Mononuclear cell (primary cell): ENCODE measurements around the gene IFT25. TPM values are rescaled to one million over a fixed set of nuclear protein-coding genes. Genes with fewer than 3 reads are reported as not detected.

Source experiments
- H3K27me3 ChIP-seq: 2 replicates; pipeline ENCODE4 v1.6.0; 2011; ENCODE audit warnings: low read length, control low read depth; ENCODE audit not compliant: insufficient read depth
- H3K4me1 ChIP-seq: 2 replicates; pipeline ENCODE4 v1.5.1; 2011; ENCODE audit warnings: mild to moderate bottlenecking, low read length, control low read depth; ENCODE audit not compliant: insufficient read depth
- H3K4me3 ChIP-seq: 2 replicates; pipeline ENCODE4 v1.5.1; 2011; ENCODE audit warnings: mild to moderate bottlenecking, low read length, moderate library complexity
- H3K9me3 ChIP-seq: 2 replicates; pipeline ENCODE4 v1.5.1; 2011; ENCODE audit warnings: low read depth, mild to moderate bottlenecking, control low read depth, low read length
- total RNA-seq: library from RNA; depleted of rRNA; stranded (reverse); fragments of >200 nt; gene quantifications from one replicate; pipeline ENCODE4 v1.2.3, GENCODE V29; 2012

Gene IFT25
- total RNA-seq, 1 donor = 16.3 TPM

GRCh38 chr1:53919675-53920066, 25.8 kb downstream of the IFT25 start:
- no peaks in the 10 kb centered on the region for H3K4me1 ChIP-seq
- H3K27me3 ChIP-seq = no peaks in the 10 kb centered on the region
- no peaks in the 10 kb centered on the region for H3K9me3 ChIP-seq
- H3K4me3 ChIP-seq = no peak overlapping the region

GRCh38 chr1:53918343-53918742, 27.2 kb downstream of the IFT25 start:
- no peaks in the 10 kb centered on the region for H3K9me3 ChIP-seq
- H3K27me3 ChIP-seq = no peaks in the 10 kb centered on the region
- H3K4me3 ChIP-seq = no peak overlapping the region
- H3K4me1 ChIP-seq = no peaks in the 10 kb centered on the region

DNA sequence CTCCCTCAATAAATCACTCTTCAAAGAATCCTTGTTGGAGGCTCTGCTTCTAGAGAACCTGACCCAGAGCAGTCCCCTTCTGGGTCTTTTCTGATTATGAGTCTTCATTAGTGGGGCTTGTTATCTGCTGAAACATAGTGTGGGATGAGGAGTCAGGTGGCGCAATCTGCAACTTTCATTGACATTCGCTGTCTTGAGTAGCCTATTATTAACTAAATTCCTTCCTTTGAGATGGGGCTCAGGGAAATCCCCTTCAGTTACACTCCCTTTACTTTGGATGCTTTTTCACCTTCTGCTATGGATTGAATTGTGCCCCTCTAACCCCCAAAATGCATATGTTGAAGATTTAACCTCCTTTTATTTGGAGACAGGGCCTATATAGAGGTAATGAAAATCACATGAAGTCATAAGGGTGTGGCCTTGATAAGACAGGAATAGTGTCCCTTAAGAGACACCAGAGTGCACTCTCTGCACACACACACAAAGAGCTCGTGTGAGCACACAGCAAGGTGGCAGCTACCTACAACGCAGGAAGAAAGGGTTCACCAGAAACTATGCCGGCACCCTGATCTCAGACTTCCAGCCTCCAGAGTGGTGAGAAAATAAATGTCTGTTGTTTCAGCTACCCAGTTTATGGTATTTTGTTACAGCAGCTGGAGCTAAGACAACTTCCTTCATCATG, 32.0 kb downstream of the IFT25 start:
- Histone ChIP-seq H3K4me1 (no peaks in the 10 kb centered on the region), H3K27me3 (no peaks in the 10 kb centered on the region), H3K9me3 (no peaks in the 10 kb centered on the region), H3K4me3 (no peak overlapping the region)

DNA sequence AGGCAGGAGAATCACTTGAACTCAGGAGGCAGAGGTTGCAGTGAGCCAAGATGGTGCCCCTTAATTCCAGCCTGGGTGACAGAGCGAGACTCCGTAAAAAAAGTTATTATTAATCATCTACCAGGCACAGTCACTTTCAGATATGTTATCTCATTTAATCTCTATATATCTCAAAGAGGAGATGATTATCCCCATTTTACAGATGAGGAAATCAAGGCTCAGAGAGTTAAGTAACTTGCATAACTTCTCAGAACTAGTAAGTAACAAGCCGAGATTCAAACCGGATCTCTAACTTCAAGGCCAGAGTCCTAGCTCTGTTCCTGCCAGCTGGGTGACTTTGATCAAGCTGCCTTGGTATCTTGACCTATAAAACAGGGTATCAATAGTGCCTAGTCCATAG, 34.1 kb downstream of the IFT25 start:
- Histone ChIP-seq H3K27me3 (no peaks in the 10 kb centered on the region), H3K4me3 (no peak overlapping the region), H3K9me3 (no peaks in the 10 kb centered on the region), H3K4me1 (no peaks in the 10 kb centered on the region)

- Histone ChIP-seq H3K9me3 (no peaks in the 10 kb centered on the region), H3K27me3 (no peaks in the 10 kb centered on the region), H3K4me3 (no peak overlapping the region), H3K4me1 (no peaks in the 10 kb centered on the region)
These were observed 35.6 kb downstream of the IFT25 start for GRCh38 chr1:53909946-53910345.

GRCh38 chr1:53906121-53906520, 39.4 kb downstream of the IFT25 start:
- H3K4me3 ChIP-seq = no peak overlapping the region
- H3K27me3 ChIP-seq = no peaks in the 10 kb centered on the region
- H3K9me3 ChIP-seq = no peaks in the 10 kb centered on the region

DNA sequence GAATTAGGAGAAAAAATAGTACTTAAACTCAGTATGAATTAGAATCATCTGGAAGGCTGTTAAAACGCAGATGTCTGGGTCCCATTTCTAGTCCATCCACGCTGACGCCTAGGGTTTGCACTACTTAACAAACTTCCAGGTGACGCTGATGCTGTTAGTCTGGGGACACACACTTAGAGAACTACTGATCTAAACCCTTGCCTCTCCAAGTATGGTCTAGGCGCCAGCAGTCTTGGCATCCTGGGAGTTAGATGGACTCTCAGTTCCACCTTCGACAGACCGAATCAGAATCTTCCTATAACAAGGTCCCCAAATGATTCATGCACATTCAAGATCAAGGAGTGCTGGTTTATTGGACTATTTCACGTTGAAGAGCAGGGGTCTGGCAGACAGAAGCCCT, 40.0 kb downstream of the IFT25 start:
- Histone ChIP-seq H3K9me3 (no peaks in the 10 kb centered on the region), H3K4me1 (no peaks in the 10 kb centered on the region), H3K4me3 (no peak overlapping the region), H3K27me3 (no peaks in the 10 kb centered on the region)

More at GRCh38 chr1:53906121-53906520, 39.4 kb downstream of the IFT25 start:
- H3K4me1 ChIP-seq = no peaks in the 10 kb centered on the region

- no peaks in the 10 kb centered on the region for H3K9me3 ChIP-seq
- H3K4me1 ChIP-seq = no peaks in the 10 kb centered on the region
- no peaks in the 10 kb centered on the region for H3K27me3 ChIP-seq
- H3K4me3 ChIP-seq = no peak overlapping the region
These were observed 43.0 kb downstream of the IFT25 start for GRCh38 chr1:53902235-53903138.

DNA sequence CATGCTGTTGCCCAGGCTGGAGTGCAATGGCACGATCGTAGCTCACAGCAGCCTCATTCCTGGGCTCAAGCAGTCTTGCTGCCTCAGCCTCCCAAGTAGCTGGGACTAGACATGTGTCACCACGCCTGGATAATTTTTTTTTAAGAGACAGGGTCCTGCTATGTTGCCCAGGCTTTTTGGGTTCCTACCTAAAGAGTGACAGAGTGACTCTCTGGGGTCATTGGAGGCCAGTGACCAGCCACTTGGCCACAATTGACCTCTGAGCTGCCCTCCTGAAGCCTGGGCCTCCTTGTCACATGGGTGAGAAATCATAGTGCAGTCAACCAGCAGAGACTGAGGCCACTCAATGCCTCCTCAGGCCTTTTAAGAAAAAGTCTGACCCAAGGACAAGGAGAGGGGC, 45.8 kb downstream of the IFT25 start:
- H3K9me3 ChIP-seq = no peaks in the 10 kb centered on the region

GRCh38 chr1:53899206-53899628, 46.3 kb downstream of the IFT25 start:
- Histone ChIP-seq H3K4me1 (no peaks in the 10 kb centered on the region), H3K27me3 (no peaks in the 10 kb centered on the region), H3K9me3 (no peaks in the 10 kb centered on the region), H3K4me3 (no peak overlapping the region)

More for the DNA sequence above, 45.8 kb downstream of the IFT25 start:
- H3K4me3 ChIP-seq = no peak overlapping the region
- no peaks in the 10 kb centered on the region for H3K4me1 ChIP-seq
- H3K27me3 ChIP-seq = no peaks in the 10 kb centered on the region

- Histone ChIP-seq H3K4me1 (peaks cover 6% of the 10 kb centered on the region), H3K27me3 (no peaks in the 10 kb centered on the region), H3K4me3 (no peak overlapping the region), H3K9me3 (no peaks in the 10 kb centered on the region)
These were observed 48.8 kb downstream of the IFT25 start for GRCh38 chr1:53896635-53897229.

- no peaks in the 10 kb centered on the region for H3K9me3 ChIP-seq
- H3K27me3 ChIP-seq = no peaks in the 10 kb centered on the region
- H3K4me1 ChIP-seq = peaks cover 10% of the 10 kb centered on the region
- no peak overlapping the region for H3K4me3 ChIP-seq
These were observed 50.1 kb downstream of the IFT25 start for GRCh38 chr1:53895421-53895820.

DNA sequence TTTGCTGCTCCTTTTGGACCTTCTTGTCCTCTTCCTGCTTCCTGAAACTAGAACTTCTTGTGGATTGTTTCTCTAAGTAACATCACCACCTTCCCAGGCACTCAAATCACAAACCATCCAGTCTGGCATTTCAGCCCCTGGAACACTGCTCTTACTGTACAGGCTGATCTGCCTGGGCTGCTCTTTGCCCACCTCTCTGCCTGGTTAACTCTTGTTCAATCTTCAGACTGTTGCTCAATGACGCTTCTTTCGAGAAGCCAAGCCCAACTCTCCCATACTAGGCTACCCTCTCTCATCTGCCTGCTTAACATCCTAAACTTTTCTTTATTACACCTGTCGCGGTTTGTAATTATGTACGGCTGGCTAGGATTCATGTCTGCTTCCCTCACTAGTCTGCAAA, 50.9 kb downstream of the IFT25 start:
- Histone ChIP-seq H3K4me3 (no peak overlapping the region), H3K9me3 (no peaks in the 10 kb centered on the region), H3K4me1 (peaks cover 15% of the 10 kb centered on the region), H3K27me3 (no peaks in the 10 kb centered on the region)

- Histone ChIP-seq H3K4me3 (no peak within 1 kb of the TSS), H3K27me3 (no peaks in the 10 kb centered on the region), H3K4me1 (peaks cover 18% of the 10 kb centered on the region), H3K9me3 (no peaks in the 10 kb centered on the region)
These were observed 51.4 kb downstream of the IFT25 start, which contains the start of gene DIO1 for GRCh38 chr1:53893999-53894636. DIO1 (plus strand) TSS chr1:53894187; CDS start chr1:53894211, 24 bp downstream.

GRCh38 chr1:53892911-53893310, 52.6 kb downstream of the IFT25 start:
- H3K9me3 ChIP-seq = no peaks in the 10 kb centered on the region
- H3K27me3 ChIP-seq = no peaks in the 10 kb centered on the region
- H3K4me3 ChIP-seq = no peak overlapping the region
- peaks cover 23% of the 10 kb centered on the region for H3K4me1 ChIP-seq
